Ramos (cell line): ENCODE results near the gene TXNIP.

Experiments used
- in situ Hi-C: fragments of 300-500 bp; cut with MboI; formaldehyde crosslinking; loops from one replicate; pipeline ENCODE4 v1.14.3; 2022; ENCODE audit warnings: low sequenced_read_pairs; ENCODE audit not compliant: unreplicated experiment

Gene TXNIP

DNA sequence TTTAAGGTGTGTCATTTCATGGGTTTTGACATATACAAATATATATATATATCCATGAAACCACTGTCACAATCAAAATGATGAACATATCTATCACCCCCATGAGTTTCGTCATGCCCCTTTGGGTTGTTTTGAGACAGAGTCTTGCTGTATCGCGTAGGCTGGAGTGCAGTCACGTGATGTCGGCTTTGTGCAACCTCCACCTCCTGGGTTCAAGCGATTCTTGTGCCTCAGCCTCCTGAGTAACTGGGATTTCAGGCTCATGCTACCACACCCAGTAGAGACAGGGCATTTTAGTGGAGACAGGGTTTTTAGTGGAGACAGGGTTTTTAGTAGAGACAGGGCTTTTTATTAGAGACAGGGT is 17.2 kb upstream of the TXNIP start:
- in situ Hi-C loops, result loop anchor here (5.0 to 10.0 kb wide), 2 partner anchors 36 to 119 kb away; no protein-coding TSS in a partner anchor

DNA sequence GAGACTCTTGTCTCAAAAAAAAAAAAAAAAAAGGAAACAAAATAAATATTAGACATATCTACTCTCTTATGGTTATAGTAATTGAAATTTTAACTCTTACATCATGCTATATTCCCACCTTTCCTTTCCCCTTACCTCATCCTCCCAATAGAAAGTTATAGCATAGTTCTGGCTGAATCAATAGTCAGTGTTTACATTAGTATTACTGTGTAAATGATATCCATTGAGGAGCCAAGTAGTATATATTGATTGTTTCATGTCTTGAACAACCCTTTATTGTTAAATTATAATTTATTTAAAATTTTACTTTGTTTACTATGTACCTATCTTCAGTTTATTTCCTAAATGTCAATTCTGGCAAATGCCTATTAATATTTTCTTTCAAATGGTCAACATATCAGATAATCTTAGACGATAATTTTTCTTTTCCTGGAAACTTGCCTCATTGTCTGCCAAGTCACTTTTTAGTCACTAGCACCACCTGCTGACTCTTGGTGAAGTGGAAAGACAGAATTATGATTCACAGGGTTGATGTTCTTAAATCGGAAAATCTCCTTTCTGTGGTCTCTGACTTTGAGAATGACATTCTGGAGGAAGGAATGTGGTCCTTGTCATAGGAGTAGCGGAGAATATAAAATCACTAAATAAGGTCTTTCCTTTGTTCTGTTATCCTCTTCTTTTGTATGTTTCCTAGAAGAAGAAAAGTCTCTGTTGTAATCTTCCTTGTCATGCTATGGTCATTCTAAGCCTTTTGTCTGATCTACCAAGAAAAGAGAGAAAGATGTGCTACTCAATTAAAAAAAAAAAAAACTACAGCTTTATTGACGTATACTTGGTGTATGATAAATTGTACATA is 16.6 kb upstream of the TXNIP start:
- in situ Hi-C loops, result loop anchor here (5.0 to 10.0 kb wide), 2 partner anchors 36 to 118 kb away; no protein-coding TSS in a partner anchor

DNA sequence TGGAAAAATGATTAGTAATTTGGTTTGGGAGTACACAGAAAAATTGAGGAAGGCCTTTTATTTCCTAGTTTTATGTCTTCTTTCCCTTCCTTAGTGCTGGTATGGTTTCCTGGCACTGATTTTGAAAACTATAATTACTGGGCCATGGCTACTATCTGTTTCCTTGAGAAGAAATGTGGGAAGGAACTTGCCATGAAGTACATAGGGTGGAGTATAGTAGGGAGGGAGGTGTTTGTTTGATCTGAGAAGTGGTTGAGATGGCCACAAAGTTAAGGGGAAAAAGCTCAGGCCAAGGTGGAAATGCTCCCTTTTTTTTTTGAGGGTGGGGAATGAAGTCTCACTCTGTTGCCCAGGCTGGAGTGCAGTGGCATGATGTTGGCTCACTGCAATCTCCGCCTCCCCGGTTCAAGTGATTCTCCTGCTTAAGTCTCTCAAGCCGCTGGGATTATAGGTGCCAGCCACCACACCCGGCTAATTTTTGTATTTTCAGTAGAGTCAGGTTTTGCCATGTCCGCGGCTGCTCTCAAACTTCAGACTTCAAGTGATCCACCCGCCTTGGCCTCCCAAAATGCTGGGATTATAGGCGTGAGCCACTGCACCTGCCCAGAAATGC is 13.9 kb upstream of the TXNIP start:
- in situ Hi-C loops, result loop anchor here (5.0 to 10.0 kb wide), 2 partner anchors 33 to 115 kb away; no protein-coding TSS in a partner anchor

DNA sequence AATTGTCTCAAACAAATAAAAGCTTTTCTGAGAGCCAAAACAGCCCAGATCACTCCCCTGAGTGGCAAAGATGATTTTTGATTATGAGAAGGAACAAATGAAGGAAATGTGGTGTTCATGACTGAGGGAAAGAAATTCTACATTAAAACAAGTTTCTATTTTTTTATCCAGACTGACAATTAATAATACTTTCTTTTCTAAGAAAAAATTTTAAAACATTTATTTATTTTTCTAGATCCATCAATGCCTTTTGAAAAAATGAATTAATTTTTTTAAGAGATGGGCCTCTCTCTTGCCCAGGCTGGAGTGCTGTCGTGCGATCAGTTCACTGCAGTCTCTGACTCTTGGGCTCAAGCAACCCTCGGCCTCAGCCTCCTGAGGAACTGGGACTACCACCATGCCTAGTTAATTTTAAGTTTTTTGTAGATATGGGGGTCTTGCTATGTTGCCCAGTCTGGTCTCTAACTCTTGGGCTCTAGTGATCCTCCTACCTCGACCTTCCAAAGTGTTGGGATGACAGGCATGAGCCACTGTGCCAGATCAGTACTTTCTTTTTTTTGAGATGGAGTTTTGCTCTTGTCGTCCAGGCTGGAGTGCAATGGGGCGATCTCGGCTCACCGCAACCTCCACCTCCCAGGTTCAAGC is 11.2 kb upstream of the TXNIP start:
- in situ Hi-C loops, result no loop called here

DNA sequence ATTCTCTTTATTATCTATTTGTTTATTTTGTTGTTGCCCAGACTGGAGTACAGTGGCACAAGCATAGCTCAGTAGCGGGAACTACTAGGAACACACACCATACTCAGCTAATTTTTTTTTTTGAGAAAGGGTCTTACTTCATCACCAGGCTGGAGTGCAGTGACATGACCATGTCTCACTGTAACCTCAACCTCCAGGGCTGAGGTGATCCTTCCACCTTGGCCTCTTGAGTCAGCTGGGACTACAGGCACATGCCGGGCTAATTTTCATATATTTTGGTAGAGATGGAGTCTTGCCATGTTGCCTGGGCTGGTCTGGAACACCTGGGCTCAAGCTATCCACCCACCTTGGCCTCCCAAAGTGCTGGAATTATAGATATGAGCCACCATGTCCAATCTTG is 5.3 kb upstream of the TXNIP start:
- in situ Hi-C loops, result no loop called here

DNA sequence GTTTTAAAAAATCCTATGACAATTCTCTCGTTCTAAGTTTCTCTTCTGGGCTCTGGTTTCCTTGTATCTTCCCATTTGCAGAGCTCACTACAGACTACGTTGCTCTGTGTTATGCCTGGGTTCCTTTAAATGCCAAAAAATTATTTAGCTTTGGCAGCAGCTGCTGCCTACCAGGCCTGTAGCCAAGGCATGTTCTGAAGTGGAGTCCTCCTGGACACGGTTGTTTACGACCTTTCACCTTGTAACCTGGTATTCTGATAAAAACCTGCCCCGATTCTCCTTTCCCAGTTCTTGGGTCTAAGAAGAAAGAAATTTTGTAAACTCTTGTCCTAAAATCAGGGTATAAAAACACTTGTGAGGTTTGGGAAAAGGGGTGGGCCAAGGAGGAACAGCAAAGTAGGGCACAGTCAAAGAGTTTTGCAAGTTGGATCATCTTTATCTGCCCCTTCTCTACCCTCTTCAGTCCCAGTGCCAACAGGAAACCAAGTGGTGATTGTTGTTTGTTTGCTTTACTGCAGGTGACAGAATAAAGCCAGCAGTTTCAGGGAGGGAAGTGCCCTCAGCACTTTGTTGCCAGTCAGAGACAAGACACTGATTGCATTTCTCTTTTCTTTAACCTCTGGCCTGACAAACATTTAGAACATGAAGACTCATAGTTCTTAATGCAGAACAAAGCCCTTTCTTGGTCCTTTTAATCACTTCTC is 3.1 kb upstream of the TXNIP start:
- in situ Hi-C loops, result loop anchor here (5.0 kb wide), 1 partner anchor 38 kb away; no protein-coding TSS in a partner anchor

DNA sequence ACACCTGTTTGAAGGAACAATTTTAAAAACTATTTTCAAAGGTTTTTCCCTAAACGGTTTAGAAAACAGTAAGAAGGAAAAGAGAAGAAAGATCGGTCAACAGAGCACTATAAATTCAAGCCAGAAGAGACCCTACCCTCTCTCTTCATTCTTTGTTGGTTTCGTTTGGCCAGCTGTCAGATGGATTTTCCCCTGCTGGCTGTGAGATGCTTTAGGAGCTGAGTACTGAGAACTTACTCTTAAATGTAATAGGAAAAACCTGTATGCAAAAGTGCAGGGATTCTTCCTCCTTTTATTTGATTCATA is 1.3 kb upstream of the TXNIP start:
- in situ Hi-C loops, result loop anchor here (5.0 kb wide), 1 partner anchor 40 kb away; no protein-coding TSS in a partner anchor

DNA sequence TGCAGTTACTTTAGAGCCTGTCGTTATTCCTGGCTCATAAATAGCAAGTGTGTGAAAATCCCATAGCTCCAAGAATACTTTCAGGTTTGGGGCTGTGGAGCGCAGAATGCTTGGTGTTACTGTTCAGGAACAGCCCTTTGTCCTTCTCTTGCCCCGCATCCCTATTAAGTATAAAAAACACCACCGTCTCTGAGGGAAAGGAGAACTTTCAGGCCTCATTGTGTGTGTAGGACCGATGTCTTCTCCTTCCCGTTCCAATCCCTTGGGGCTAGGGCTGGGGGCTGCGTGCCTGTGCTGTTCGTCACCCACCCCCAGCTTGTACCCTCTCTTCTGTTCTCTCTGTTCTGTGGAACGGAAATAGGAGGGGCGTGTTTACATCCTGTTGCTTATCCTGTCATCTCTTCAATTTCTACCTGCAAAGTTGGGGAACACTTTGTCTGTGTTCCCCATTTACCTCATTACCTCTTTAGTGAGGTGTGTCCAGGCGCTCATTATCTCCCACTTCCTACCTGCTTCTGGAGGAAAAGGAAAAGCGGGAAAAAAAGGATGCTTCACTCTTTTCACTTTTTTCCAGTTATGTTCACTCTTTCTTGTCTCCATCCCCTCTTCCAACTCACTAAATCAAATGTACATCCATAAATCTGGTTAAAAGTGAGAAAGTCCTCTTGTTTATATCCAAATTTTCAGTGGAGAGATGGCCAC is 788 bp upstream of the TXNIP start:
- in situ Hi-C loops, result loop anchor here (5.0 kb wide), 1 partner anchor 40 kb away; no protein-coding TSS in a partner anchor

DNA sequence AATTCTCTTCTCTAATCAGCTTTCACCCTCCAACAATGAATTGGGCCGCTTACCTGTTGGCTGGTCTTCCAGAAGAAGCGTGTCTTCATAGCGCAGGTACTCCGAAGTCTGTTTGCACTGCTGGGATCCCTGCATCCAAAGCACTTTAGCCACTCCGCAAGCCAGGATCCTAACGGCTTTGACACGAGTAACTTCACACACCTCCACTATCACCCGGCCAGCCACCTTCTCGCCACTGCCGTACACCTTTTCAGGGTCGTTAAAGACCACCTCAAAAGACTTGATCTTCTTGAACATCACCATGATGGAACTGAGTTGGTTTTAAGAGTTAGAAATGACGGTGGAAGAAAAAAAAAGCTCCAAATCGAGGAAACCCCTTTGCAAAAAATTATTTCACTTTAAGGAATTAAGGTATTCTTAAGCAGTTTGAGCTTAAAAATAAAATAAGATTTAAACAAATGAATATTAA is 381 bp downstream of the TXNIP start:
- in situ Hi-C loops, result loop anchor here (5.0 kb wide), 1 partner anchor 41 kb away; no protein-coding TSS in a partner anchor

DNA sequence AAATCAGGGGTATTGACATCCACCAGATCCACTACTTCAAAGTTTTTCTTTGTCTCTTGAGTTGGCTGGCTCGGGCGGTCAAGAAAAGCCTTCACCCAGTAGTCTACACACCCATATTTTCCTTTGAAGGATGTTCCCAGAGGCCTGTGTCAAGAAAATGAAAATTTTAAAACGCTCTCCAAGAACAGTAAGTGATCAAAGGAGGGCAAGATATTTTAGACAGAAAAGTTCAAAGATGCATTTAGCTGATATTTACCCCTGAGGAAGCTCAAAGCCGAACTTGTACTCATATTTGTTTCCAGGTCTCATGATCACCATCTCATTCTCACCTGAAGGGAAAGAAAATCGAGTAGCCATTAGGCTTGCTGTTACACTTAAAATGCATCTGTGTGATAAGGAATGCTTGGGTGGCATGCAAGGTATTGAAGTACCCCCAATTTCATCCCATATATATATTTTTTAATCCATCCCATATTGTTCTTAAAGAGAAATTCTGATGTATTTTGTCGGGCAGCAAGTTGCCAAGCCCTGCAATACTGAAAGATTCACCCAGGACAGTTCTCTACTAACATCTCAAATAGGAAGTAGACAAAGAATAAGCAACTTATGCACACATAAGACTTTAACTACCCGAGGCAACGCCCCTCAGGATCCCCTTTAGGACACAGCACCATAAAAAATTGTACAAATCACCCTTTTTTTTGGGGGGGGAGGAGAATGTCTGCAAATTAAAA is 1.1 kb downstream of the TXNIP start:
- in situ Hi-C loops, result loop anchor here (5.0 kb wide), 1 partner anchor 42 kb away; no protein-coding TSS in a partner anchor

DNA sequence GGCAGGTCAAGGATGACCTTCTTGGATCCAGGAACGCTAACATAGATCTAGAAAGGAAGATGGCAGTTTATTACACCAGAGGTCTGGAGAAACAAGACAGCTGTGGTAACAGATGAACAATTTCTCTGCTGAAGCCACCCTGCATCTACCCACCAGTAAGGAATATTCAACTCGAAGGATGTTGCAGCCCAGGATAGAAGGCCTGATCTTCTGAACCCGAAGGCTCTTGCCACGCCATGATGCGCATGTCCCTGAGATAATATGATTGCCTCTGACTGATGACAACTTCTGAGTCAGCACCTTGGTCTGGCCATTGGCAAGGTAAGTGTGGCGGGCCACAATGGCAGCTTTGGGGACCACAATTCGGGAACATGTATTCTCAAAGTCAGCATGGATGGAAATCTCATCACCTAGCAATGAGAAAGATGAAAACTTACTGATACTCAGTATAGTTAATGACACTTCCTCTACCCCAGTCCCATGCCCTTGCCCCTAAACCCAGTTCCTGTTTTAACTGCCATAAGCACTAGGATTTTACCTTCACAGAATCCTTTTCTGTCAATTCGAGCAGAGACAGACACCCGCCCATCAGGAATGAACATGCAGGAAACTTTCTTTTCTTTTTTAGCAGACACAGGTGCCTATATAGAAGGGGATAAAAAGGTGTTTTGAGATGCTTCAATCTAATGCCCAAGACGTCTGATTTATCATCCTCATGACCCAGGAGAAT is 1.8 kb downstream of the TXNIP start:
- in situ Hi-C loops, result loop anchor here (5.0 kb wide), 1 partner anchor 43 kb away; no protein-coding TSS in a partner anchor

DNA sequence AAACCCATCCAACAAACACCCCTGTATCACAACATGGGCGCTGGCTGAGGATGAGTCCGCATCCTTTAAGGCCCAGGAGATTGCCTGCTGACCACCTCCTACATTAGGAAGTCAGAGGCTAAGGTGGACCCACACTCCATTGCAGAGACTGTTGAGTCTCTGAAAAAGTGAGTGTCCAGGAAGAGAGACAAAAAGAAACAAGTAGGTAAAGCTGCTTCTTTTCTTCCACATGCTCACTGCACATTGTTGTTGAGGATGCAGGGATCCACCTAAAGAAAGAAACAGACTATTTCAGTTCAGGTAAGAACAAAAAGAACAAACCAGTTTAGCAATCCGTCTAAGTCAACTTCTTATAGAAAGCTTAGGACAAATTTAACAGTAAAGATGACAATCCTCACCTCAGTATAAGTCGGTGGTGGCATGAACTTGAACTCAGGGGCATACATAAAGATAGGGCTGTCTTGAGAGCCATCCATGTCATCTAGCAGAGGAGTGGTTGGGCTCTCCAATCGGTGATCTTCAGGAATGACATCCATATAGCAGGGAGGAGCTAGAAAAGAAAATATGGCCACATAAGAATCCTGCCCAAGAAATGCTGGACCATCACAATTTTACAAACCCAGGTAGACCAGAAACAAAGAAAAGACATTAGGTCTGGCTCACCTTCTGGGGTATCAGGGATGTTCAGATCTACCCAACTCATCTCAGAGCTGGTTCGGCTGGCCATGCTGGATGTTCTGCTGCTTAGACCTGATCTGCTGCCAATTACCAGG is 2.6 kb downstream of the TXNIP start:
- in situ Hi-C loops, result no loop called here

DNA sequence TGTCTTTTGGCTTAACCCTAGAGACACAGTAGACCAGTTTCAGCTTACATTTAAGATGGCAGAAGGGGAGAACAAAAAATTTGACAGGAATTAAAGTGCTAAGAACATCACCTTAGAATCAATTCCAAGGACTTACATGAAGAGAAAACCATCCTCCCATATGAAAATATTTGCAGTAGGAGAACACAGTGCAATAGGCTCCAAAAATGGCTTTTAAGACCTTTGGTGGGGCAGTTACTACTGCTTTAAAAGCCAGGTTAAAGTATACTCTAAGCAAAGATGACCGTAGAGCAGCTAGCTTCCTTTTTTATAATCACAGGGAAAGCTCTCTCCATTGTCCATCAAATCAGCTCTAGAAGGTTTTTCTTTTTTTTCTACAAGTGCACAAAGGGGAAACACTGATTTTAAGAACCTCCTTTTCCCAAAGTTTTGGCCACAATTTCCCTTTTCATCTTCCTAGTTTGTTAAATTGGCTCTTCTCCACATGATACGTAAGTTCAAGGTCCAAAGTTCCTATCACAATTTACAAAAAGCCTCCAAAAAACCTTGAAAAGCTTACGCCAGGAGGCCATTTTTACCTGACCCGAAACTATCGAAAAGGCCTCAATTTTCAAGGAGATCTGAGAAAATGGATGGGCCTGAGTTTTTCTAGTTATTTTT is 3.3 kb downstream of the TXNIP start:
- in situ Hi-C loops, result no loop called here

DNA sequence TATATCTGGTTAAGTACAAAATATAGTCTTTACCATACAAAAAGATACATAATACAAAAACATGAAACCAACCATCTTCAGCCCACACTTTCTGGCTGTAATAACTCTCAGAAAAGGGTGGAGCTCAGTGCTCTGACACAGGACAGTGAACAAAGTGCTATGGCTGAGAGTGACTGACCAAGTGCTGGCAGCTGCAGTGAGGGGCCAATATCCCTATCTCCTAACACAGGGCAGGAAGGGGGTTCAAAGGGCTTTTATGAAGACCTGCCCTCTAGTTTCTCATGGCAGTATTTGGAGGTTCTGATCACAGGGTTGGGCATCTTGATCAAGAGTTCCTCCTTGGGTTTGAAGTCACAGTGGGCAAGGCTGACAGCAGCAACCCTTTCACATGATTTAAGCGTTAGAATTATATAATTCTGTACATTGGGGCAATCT is 3.9 kb downstream of the TXNIP start:
- in situ Hi-C loops, result no loop called here

DNA sequence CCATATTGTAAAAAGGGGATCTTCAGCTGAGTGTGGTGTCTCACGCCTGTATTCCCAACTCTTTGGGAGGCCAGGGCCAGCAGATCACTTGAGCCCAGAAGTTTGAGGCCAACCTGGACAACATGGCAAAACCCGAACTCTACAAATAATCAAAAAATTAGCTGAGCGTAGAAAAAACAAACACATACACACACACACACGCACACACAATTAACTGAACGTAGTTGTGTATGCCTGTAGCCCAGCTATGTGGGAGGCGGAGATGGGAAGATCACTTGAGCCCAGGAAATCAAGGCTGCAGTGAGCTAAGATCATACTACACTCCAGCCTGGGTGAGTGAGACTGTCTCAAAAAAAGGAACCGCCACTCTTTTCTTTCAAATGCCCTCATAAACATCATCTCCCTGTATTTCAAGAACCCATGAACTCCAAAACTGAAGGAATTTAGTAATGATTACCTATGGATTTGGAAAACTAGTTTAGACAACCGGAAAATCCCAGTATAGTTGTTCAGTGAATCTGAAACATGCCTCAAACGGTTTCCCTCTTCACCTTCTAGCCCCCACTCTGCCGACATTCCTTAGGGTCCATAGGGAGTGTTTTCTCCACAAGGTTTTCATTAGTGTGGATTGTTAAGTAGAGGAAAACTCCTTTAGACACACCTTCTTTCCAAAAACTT is 4.5 kb downstream of the TXNIP start:
- in situ Hi-C loops, result no loop called here

DNA sequence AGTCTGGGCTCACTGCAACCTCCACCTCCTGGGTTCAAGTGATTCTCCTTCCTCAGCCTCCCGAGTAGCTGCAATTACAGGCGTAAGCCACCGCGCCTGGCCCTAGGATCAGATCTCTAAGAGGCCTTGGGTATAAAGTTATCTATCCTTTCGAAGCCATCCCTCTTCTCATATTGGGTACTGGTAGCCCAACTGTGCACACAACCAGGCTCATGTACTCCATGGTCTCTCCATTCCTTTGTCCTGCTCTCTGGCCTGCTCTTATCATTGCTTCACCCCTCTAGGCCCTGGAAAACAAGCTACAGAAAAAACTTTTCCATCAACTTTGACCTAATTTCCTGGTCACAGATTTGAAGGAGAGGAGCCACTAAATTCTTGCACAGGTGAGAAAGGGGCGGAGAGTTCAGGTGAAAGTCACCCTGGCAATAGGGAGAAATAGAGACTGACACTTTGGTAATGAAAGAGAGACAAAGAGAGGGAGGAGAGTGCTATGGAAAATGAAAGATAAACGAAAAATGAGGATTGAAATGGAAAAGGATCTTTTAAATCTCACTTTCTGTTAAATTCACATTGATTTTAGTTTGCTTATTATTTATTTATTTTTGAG is 6.0 kb downstream of the TXNIP start:
- in situ Hi-C loops, result no loop called here
